Endothelial cell of umbilical vein (primary cell): Measurements from ENCODE around the gene RARS1. TPM values are rescaled to one million over a fixed set of nuclear protein-coding genes. Genes with fewer than 3 reads are reported as not detected.

Experiments
- BruUV-seq: library from RNA; stranded (reverse); fragments of 400-500 nt; replicated peaks from 2 replicates; lab custom pipeline; 2021; lab: Mats Ljungman, UMichigan
- CTCF ChIA-PET: fragments of 300-600, 350-600 bp; sonication (Branson Sonifier 250); formaldehyde crosslinking; loops from one replicate; lab custom pipeline; 2021; ENCODE audit warnings: antibody characterized with exemption, inconsistent platforms; lab: Charles Lee
- POLR2A ChIA-PET: fragments of 300-600, 350-600 bp; sonication (Branson Sonifier 250); formaldehyde crosslinking; loops from one replicate; lab custom pipeline; 2021; ENCODE audit warnings: antibody characterized with exemption, inconsistent platforms; lab: Charles Lee
- DNase-seq: peaks from one replicate; pipeline ENCODE4 v3.0.0-alpha.2; 2011; ENCODE audit warnings: low read depth, low spot score
- FAIRE-seq: peaks from 2 replicates; lab custom pipeline; 2011; peaks lifted over from hg19 to GRCh38; lab: Jason Lieb, UNC
- H2AFZ ChIP-seq: 2 replicates; pipeline ENCODE4 v1.6.0; 2012; ENCODE audit warnings: low read depth, low read length, control low read depth, inconsistent platforms
- H3K27ac ChIP-seq: 2 replicates; pipeline ENCODE4 v1.5.1; 2011; ENCODE audit warnings: low read depth, mild to moderate bottlenecking, control low read depth, low read length, moderate library complexity; ENCODE audit not compliant: insufficient read depth
- H3K27me3 ChIP-seq, 2 experiments: 2 replicates each; pipeline versions ENCODE4 v1.6.0 to v1.6.1; 2011; ENCODE audit warnings: low read length in 2 of 2, mixed read lengths in 1 of 2; ENCODE audit not compliant: control insufficient read depth in 2 of 2, insufficient read depth in 2 of 2
- H3K36me3 ChIP-seq, 2 experiments: 2 replicates in 1 of 2; 3 replicates in 1 of 2; pipeline ENCODE4 v1.5.1; 2011; ENCODE audit warnings: low read length in 2 of 2, mild to moderate bottlenecking in 1 of 2, moderate library complexity in 1 of 2; ENCODE audit not compliant: control insufficient read depth in 2 of 2, insufficient read depth in 2 of 2; ENCODE audit errors: extremely low read depth in 1 of 2
- H3K4me1 ChIP-seq: 3 replicates; pipeline ENCODE4 v1.5.1; 2011; ENCODE audit warnings: mild to moderate bottlenecking, low read length; ENCODE audit not compliant: control insufficient read depth, insufficient read depth; ENCODE audit errors: extremely low read depth
- H3K4me2 ChIP-seq: 2 replicates; pipeline ENCODE4 v1.6.1; 2011; ENCODE audit warnings: low read length, control low read depth, mixed read lengths; ENCODE audit not compliant: insufficient read depth
- H3K4me3 ChIP-seq, 3 experiments: fragments of 200-600 bp in 1 of 3; sonication (generic), shearing (Covaris generic) in 1 of 3; replicated peaks in 1 of 3; 2 replicates each; pipeline ENCODE4 v1.5.1; 2011 to 2016; ENCODE audit warnings: control low read depth in 3 of 3, low read length in 3 of 3, mild to moderate bottlenecking in 2 of 3, inconsistent platforms in 1 of 3, low read depth in 1 of 3, moderate library complexity in 1 of 3; ENCODE audit not compliant: insufficient read depth in 1 of 3
- H3K79me2 ChIP-seq: 2 replicates; pipeline ENCODE4 v1.6.0; 2012; ENCODE audit warnings: low read length, inconsistent platforms; ENCODE audit not compliant: control insufficient read depth, insufficient read depth
- H3K9ac ChIP-seq: replicated peaks from 2 replicates; pipeline ENCODE3; 2011; ENCODE audit warnings: low read length, control low read depth; ENCODE audit not compliant: insufficient read depth; ENCODE audit errors: extremely low read depth
- H3K9me1 ChIP-seq: replicated peaks from 3 replicates; pipeline ENCODE4 v1.6.0; 2011; ENCODE audit warnings: mild to moderate bottlenecking, low read length; ENCODE audit not compliant: control insufficient read depth, insufficient read depth; ENCODE audit errors: extremely low read depth
- H3K9me3 ChIP-seq: replicated peaks from 2 replicates; pipeline ENCODE4 v1.5.1; 2012; ENCODE audit warnings: low read length, inconsistent platforms; ENCODE audit not compliant: control insufficient read depth, insufficient read depth
- H4K20me1 ChIP-seq: replicated peaks from 2 replicates; pipeline ENCODE3; 2011; ENCODE audit warnings: mild to moderate bottlenecking, low read length; ENCODE audit not compliant: control insufficient read depth, insufficient read depth; ENCODE audit errors: extremely low read depth
- EZH2 ChIP-seq: IDR thresholded peaks from 2 replicates; pipeline ENCODE4 v1.6.1; 2012; ENCODE audit warnings: borderline replicate concordance, low read depth, mild to moderate bottlenecking, moderate library complexity, low read length, inconsistent platforms; ENCODE audit not compliant: severe bottlenecking
- FOS ChIP-seq: IDR thresholded peaks from 2 replicates; pipeline ENCODE4 v1.6.1; 2011; ENCODE audit warnings: mild to moderate bottlenecking, low read length, moderate library complexity, borderline replicate concordance; ENCODE audit not compliant: insufficient read depth
- GATA2 ChIP-seq: IDR thresholded peaks from 2 replicates; pipeline ENCODE4 v1.7.0; 2011; ENCODE audit warnings: low read depth, mild to moderate bottlenecking, moderate library complexity, mixed read lengths, low read length; ENCODE audit not compliant: insufficient read length, insufficient read depth
- JUN ChIP-seq: IDR thresholded peaks from 2 replicates; pipeline ENCODE4 v1.6.1; 2011; ENCODE audit warnings: borderline replicate concordance, low read depth; ENCODE audit not compliant: insufficient read length, insufficient read depth
- MYC ChIP-seq: IDR thresholded peaks from one replicate; pipeline ENCODE4 v1.6.1; 2011; ENCODE audit warnings: mild to moderate bottlenecking, low read depth, low read length
- POLR2A ChIP-seq: IDR thresholded peaks from 2 replicates; pipeline ENCODE4 v1.6.1; 2012; ENCODE audit warnings: low read depth, mild to moderate bottlenecking, control low read depth, low read length
- POLR2AphosphoS5 ChIP-seq: IDR thresholded peaks from 2 replicates; pipeline ENCODE4 v1.6.1; 2012; ENCODE audit warnings: low read depth, mild to moderate bottlenecking, control low read depth, low read length, moderate library complexity; ENCODE audit not compliant: insufficient read depth
- dilution Hi-C: fragments of 300-500 bp; cut with MboI; formaldehyde crosslinking; loops from one replicate; pipeline ENCODE4 v1.15.0; 2019; ENCODE audit warnings: low sequenced_read_pairs; ENCODE audit not compliant: extremely low pct_ligation_motif_present
- intact Hi-C: fragments of 100-400 bp; cut with micrococcal nuclease; formaldehyde crosslinking; loops from one replicate; pipeline ENCODE4 v1.10.0; 2022
- polyA plus RNA-seq, 4 experiments: library from polyadenylated mRNA; depleted of rRNA in 3 of 4; stranded (reverse) in 3 of 4; unstranded in 1 of 4; fragments of >200 nt; gene quantifications; 2 replicates each; pipeline versions ENCODE4 v1.2.1 to v1.2.3, GENCODE V29; 2011 to 2012; ENCODE audit warnings: missing spikeins in 1 of 4
- total RNA-seq: library from RNA; stranded (reverse); gene quantifications from 2 replicates; pipeline ENCODE4 v1.2.3, GENCODE V29; 2021

Gene RARS1
- total and polyA plus RNA-seq, 2 donors (not counting 3 experiments of a cell fraction or from before 2014, with no cell fraction given): 28.0 to 104 TPM

DNA sequence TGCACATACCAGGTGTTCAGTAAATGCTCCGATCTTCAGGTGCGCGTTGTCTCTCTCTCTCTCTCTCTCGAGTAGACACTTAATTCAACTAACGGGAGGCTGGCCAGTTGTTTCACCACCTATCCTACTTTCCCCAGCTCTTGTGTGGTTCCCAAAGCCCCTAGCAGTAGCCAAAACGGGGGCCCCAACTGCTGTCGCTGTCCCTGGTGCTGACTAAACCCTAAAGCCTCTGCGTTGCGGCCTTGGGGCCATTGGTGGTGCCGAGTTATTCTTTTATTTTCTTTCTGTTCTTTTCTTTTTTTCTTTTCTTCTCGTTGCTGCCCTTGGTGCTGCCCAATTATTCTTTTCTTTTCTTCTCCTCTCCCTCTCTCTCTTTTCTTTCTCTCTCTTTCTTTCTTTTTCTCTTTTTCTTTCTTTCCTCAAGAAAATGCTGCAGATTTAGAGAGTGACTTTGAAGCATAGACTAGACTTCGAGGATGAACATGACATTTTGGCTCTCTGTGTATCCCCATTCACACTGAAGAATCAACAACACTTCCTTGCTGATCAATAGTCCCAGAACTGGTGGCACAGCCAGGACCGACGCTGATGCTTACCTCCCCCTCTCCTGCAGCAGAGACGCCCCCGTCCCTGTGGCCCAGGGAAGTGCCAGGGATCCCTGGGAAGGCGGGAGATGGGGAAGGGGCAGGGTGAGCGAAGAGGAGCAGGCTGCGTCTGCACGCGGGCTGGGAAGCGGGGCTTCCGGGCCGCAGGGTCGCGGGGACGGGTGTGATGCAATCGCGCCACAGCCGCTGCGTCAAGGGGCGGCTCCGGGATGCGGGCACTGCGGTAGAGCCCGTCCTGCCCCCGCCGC, 42.5 kb downstream of the RARS1 start, which contains the start of gene FBLL1:
TSS of gene FBLL1 (plus strand) at position 785 of the 853 bp plus-strand sequence. CDS start 200 bp downstream, outside the sequence.
- POLR2A ChIA-PET: no interaction called here
- Histone ChIP-seq H3K4me1 (no peaks in the 10 kb centered on the region), H3K27ac (no peak within 1 kb of the TSS), H3K9me3 (no peaks in the 10 kb centered on the region), H3K9ac (no peak within 1 kb of the TSS), H3K79me2 (no peaks in the 10 kb centered on the region), H3K9me1 (no peaks in the 10 kb centered on the region), H2AFZ (peak within 1 kb of the TSS; percentile 23), H3K36me3 (no peaks in the 10 kb centered on the region), H3K27me3 (peaks cover 15 to 33% of the 10 kb centered on the region in 2 experiments), H3K4me2 (no peak within 1 kb of the TSS), H4K20me1 (no peaks in the 10 kb centered on the region), H3K4me3 (peak within 1 kb of the TSS in 1 of 3 experiments; percentile 37)
- dilution Hi-C loops: no loop called here
- intact Hi-C loops: no loop called here
- peak; percentile 32 for DNase-seq
- no peak for TF ChIP-seq FOS
- no peak for TF ChIP-seq JUN
- no peak for TF ChIP-seq MYC
- no peak for TF ChIP-seq GATA2
- no peak for TF ChIP-seq EZH2
- TF ChIP-seq POLR2AphosphoS5: no peak
- no peak for TF ChIP-seq POLR2A
- BruUV-seq: no TSS peak
- CTCF ChIA-PET: no interaction called here
- FAIRE-seq: no peak
